Hematopoietic multipotent progenitor cell treated with erythropoietin and hydrocortisone succinate and interleukin-3 and kit ligand, for 6 days (in vitro differentiated cells): ENCODE data around the gene TCN2.
A peak's percentile ranks its signal among the peaks of the same experiment; 100 is the strongest.
"Not testable (repeated sequence)": the region's sequence is repeated elsewhere in the genome, so short reads cannot be mapped to it uniquely, and the experiment has no call there.

Source experiments
- DNase-seq: peaks from one replicate; pipeline ENCODE4 v3.0.0-alpha.2; 2015

Gene TCN2

GRCh38 chr22:30614268-30614667 lies 7.3 kb downstream of the TCN2 start:
- DNase-seq = no peak

- DNase-seq = no peak
These were observed 7.9 kb downstream of the TCN2 start for GRCh38 chr22:30614879-30615278.

- no peak for DNase-seq
These were observed 8.6 kb downstream of the TCN2 start for GRCh38 chr22:30615543-30615954.

- DNase-seq = no peak
These were observed 10.8 kb downstream of the TCN2 start for GRCh38 chr22:30617819-30618218.

GRCh38 chr22:30619909-30620308 lies 12.9 kb downstream of the TCN2 start:
- not testable (repeated sequence) for DNase-seq

GRCh38 chr22:30626413-30626812 lies 19.4 kb downstream of the TCN2 start:
- DNase-seq = no peak

GRCh38 chr22:30627471-30627870 lies 20.5 kb downstream of the TCN2 start:
- DNase-seq = no peak

- no peak for DNase-seq
These were observed 21.5 kb downstream of the TCN2 start for GRCh38 chr22:30628491-30628890.

- not testable (repeated sequence) for DNase-seq
These were observed 24.5 kb downstream of the TCN2 start for GRCh38 chr22:30631469-30631868.

- DNase-seq = peak; percentile 94
These were observed 27.7 kb downstream of the TCN2 start for GRCh38 chr22:30634471-30635233.

- peak; percentile 92 for DNase-seq
These were observed 28.6 kb downstream of the TCN2 start, which contains the start of gene SLC35E4 for GRCh38 chr22:30635273-30636225. TSS of gene SLC35E4 (plus strand) at chr22:30635781. CDS start at chr22:30636451, 670 bp downstream.

- DNase-seq = no peak
These were observed 29.5 kb downstream of the TCN2 start for GRCh38 chr22:30636226-30637077.

- DNase-seq = peak; percentile 15
These were observed 30.7 kb downstream of the TCN2 start for GRCh38 chr22:30637701-30638114.

- no peak for DNase-seq
These were observed 33.4 kb downstream of the TCN2 start for GRCh38 chr22:30640361-30640760.

GRCh38 chr22:30640839-30641430 lies 34.0 kb downstream of the TCN2 start:
- no peak for DNase-seq

- no peak for DNase-seq
These were observed 36.3 kb downstream of the TCN2 start for GRCh38 chr22:30643055-30643875.

- no peak for DNase-seq
These were observed 39.7 kb downstream of the TCN2 start for GRCh38 chr22:30646518-30647160.

- DNase-seq = no peak
These were observed 40.6 kb downstream of the TCN2 start for GRCh38 chr22:30647536-30647935.

GRCh38 chr22:30648825-30649224 lies 41.9 kb downstream of the TCN2 start:
- DNase-seq = no peak

- DNase-seq = peak; percentile 60
These were observed 42.5 kb downstream of the TCN2 start for GRCh38 chr22:30649430-30650007.
